HG03571 (cell line): ENCODE measurements around the gene MYH3.

ENCODE experiments used
- ATAC-seq: cut with Tn5 transposase; IDR thresholded peaks from one replicate; pipeline ENCODE4 v1.9.1; 2021; ENCODE audit not compliant: unreplicated experiment

Gene MYH3

GRCh38 chr17:10614536-10615155 is 42.5 kb downstream of the MYH3 start:
- no peak for ATAC-seq

GRCh38 chr17:10613775-10614513 is 43.2 kb downstream of the MYH3 start:
- no peak for ATAC-seq

GRCh38 chr17:10612957-10613744 is 44.0 kb downstream of the MYH3 start:
- no peak for ATAC-seq

GRCh38 chr17:10610884-10611283 is 46.2 kb downstream of the MYH3 start:
- ATAC-seq = no peak

GRCh38 chr17:10608244-10608643 is 48.9 kb downstream of the MYH3 start:
- no peak for ATAC-seq

- ATAC-seq = no peak
These were observed 51.0 kb downstream of the MYH3 start for GRCh38 chr17:10606110-10606509.

- ATAC-seq = no peak
These were observed 51.8 kb downstream of the MYH3 start for GRCh38 chr17:10605221-10605783.

- no peak for ATAC-seq
These were observed 52.6 kb downstream of the MYH3 start for GRCh38 chr17:10604521-10604920.

GRCh38 chr17:10603931-10604330 is 53.2 kb downstream of the MYH3 start:
- no peak for ATAC-seq

GRCh38 chr17:10600571-10600970 is 56.5 kb downstream of the MYH3 start:
- no peak for ATAC-seq

- ATAC-seq = no peak
These were observed 58.5 kb downstream of the MYH3 start for GRCh38 chr17:10598621-10599020.

GRCh38 chr17:10589553-10590145 is 67.5 kb downstream of the MYH3 start:
- ATAC-seq = no peak

GRCh38 chr17:10585529-10585928 is 71.6 kb downstream of the MYH3 start:
- ATAC-seq = no peak

- no peak for ATAC-seq
These were observed 73.3 kb downstream of the MYH3 start for GRCh38 chr17:10583834-10584233.

GRCh38 chr17:10579270-10579669 is 77.8 kb downstream of the MYH3 start:
- no peak for ATAC-seq
